ENCODE data around the gene ZBTB7C.
A peak's percentile ranks its signal among the peaks of the same experiment; 100 is the strongest.

The ZBTB7C gene

DNA sequence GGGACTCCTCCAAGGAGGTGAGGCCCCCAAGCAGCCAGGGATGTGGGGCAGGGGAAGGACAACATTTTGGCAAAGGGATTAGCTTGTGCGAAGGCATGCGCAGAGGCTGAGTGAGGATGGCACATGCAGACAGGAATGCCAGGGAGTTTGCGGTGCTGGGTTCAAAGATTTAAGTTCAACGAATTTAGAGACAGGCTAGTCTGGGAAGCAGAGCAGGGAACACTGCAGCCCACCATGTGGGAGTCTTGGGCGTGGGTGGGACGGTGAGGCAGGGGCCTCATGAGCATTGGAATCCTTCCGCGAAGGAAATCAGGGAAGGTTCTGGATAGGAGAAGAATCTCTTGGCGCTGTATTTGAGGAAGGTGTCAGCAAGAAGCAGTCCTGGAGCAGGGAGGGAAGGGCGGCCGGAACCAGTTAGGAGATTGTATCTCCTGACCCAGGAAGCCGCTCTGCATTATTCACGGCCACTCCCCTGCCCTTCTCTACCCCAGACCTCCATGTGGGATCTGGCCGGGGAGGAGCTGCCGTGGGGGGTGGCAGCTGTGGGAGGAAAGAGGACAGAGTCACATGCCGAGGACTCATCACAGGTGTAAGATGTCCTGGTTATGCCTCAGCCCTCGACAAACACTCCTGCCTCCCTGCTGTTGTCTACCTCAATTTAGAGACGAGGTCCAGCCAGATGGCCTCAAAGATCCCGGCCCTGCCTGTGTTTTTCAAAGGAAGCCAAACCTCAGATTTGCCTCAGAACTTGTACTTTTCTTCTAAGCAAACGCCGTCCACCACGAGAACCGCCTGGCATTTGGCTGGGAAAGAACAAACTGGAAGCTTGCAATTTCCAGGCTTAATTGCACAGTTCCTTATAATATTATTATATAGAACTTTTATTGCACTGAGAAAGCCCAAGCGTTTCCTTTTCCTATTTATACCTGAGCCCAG is 355.0 kb downstream of the ZBTB7C start:
- H3K4me3 ChIP-seq (ENCODE audit: low read depth, low read length): no peak overlapping the region
- DNase-seq: peak; percentile 37
- H3K9me3 ChIP-seq: no peaks in the 10 kb centered on the region
- H3K27me3 ChIP-seq: no peaks in the 10 kb centered on the region
- H3K4me1 ChIP-seq: no peaks in the 10 kb centered on the region
- H3K36me3 ChIP-seq: no peaks in the 10 kb centered on the region
- TF ChIP-seq, protein P1, sequence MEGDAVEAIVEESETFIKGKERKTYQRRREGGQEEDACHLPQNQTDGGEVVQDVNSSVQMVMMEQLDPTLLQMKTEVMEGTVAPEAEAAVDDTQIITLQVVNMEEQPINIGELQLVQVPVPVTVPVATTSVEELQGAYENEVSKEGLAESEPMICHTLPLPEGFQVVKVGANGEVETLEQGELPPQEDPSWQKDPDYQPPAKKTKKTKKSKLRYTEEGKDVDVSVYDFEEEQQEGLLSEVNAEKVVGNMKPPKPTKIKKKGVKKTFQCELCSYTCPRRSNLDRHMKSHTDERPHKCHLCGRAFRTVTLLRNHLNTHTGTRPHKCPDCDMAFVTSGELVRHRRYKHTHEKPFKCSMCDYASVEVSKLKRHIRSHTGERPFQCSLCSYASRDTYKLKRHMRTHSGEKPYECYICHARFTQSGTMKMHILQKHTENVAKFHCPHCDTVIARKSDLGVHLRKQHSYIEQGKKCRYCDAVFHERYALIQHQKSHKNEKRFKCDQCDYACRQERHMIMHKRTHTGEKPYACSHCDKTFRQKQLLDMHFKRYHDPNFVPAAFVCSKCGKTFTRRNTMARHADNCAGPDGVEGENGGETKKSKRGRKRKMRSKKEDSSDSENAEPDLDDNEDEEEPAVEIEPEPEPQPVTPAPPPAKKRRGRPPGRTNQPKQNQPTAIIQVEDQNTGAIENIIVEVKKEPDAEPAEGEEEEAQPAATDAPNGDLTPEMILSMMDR (IDR thresholded peaks at IDR 0.05; ENCODE audit: low read depth, low read length): no peak

DNA sequence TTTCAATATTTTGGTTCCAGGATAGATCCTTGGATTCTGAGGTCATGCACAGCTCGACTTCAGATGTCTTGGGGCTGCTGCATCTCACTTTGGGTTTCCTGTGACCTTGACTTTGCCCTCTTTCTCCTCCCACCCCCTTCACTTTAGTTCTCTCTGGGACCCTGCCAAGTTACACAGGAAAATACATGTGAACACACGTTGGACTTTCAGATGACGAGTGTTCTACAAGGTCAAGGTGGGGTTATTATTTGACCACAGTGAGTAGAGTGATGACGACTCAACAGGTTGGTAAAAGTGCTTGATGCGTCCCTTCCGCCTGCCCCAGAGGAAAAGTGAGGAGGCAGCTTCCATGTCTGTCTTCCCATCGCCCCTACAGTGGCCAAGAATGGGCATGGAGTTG is 356.3 kb downstream of the ZBTB7C start:
- no peaks in the 10 kb centered on the region for H3K36me3 ChIP-seq
- no peak for DNase-seq
- H3K4me3 ChIP-seq (ENCODE audit: low read depth, low read length): no peak overlapping the region
- no peaks in the 10 kb centered on the region for H3K4me1 ChIP-seq
- no peaks in the 10 kb centered on the region for H3K27me3 ChIP-seq
- no peaks in the 10 kb centered on the region for H3K9me3 ChIP-seq
- TF ChIP-seq, protein P1 (IDR thresholded peaks at IDR 0.05; ENCODE audit: low read depth, low read length): no peak

DNA sequence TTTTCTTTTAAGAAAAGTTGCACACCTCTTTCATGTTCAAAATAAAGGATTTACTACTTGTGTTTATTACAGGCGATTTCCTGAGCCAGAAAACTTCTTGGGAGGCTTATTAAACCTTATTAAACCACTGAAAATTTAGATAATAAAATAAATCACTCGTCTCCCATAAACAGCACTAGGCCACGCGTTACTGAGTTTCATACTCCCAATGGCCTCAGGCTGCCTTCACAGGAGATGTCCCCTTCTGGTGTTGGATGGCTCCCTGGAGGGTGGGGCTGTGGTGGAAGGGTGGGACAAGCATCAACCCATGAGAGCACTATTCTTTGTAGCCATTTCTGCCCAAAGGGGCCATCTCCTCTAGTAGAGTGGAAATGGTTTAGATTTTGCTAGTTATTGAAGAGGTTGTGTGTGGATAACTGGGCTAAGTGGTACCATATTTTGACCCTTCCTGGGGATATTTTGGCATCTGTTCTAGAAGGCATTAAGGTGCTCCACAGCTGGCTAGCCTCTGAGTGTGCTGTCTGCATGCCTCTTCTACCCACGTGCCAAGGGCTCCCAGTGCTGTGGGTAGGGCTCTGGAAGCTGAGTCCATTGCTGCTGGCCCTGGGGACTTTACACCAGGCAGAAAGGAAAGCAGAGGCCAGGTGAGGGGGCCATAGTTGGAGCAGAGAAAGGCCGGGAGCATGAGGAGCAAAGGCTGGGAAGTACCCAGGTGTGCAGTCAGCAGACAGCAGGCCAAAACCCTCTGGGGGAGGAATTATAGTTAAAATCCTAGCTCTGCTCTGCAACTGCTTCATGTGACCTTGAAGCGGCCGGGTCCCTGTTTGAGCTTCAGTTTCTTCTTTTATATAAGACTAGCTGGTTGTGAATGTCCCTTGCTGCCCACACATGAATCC is 357.0 kb downstream of the ZBTB7C start:
- TF ChIP-seq, protein P1 (IDR thresholded peaks at IDR 0.05; ENCODE audit: low read depth, low read length): no peak
- Histone ChIP-seq H3K9me3 (no peaks in the 10 kb centered on the region), H3K27me3 (no peaks in the 10 kb centered on the region), H3K36me3 (no peaks in the 10 kb centered on the region), H3K4me3 (ENCODE audit: low read depth, low read length) (no peak overlapping the region), H3K4me1 (no peaks in the 10 kb centered on the region)
- DNase-seq: no peak

DNA sequence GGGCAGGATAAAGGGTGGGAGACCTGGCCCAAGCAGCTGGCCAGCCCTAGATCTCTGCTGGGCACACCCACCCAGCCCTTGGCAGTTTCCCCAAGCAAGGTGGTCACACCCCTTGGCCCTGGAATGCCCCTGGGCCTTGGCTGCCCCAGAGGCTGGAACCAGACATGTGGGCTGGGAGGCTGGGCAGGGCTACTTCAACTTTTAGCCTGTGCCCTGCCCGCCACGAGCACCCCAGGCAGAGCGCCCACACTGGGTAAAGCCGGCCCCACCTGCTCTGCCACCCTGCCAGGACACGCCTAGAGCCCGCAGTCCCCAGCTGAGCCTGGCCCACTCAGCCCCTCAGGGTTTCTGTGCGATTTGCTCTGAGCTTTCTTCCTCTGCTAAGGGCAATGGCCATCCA is 359.0 kb downstream of the ZBTB7C start:
- H3K36me3 ChIP-seq: no peaks in the 10 kb centered on the region
- H3K27me3 ChIP-seq: no peaks in the 10 kb centered on the region
- DNase-seq: no peak

DNA sequence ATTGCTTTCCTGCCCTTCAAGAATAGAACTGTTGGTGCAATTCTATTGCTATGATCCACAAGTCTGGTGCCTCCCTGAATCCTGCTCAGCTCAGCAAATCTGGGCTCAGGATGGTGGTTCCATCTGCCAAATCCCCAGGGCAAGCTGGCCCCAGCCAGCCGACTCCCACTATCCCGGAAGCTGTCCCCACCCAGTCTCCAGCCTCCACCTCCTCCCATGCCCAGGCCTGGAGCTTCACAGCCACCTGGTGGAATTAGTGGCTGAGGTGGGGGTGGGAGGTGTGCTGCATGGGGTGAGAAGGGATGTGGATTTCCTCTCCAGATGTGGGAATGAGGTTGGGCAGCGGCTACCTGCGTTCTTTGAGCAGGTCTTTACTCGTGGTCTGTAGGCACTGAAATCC is 359.4 kb downstream of the ZBTB7C start:
- no peaks in the 10 kb centered on the region for H3K27me3 ChIP-seq
- H3K4me1 ChIP-seq: no peaks in the 10 kb centered on the region
- H3K9me3 ChIP-seq: no peaks in the 10 kb centered on the region
- DNase-seq: no peak
- TF ChIP-seq, protein P1 (IDR thresholded peaks at IDR 0.05; ENCODE audit: low read depth, low read length): no peak
- no peak overlapping the region for H3K4me3 ChIP-seq (ENCODE audit: low read depth, low read length)
- no peaks in the 10 kb centered on the region for H3K36me3 ChIP-seq

More for the DNA sequence above, 359.0 kb downstream of the ZBTB7C start:
- Histone ChIP-seq H3K4me1 (no peaks in the 10 kb centered on the region), H3K4me3 (ENCODE audit: low read depth, low read length) (no peak overlapping the region), H3K9me3 (no peaks in the 10 kb centered on the region)
- TF ChIP-seq, protein P1 (IDR thresholded peaks at IDR 0.05; ENCODE audit: low read depth, low read length): no peak
